K562 (cell line): ENCODE results near the gene SYNJ2. TPM values are rescaled to one million over a fixed set of nuclear protein-coding genes. Genes with fewer than 3 reads are reported as not detected.

ENCODE experiments used
- ATF1 ChIP-seq, 2 experiments: fragments of 450-650 bp in 1 of 2; IDR thresholded peaks; 2 replicates each; pipeline ENCODE4 v1.6.1; 2016; ENCODE audit warnings: missing compliant biosample characterization in 1 of 2, missing genetic modification characterization in 1 of 2
- BCOR ChIP-seq: fragments of 450-650 bp; IDR thresholded peaks from 2 replicates; pipeline ENCODE4 v1.6.1; 2016
- FOSL1 ChIP-seq: fragments of 200-800 bp; sonication (Bioruptor generic); conservative IDR thresholded peaks from 2 replicates; pipeline ENCODE4 v1.6.1; 2016; ENCODE audit warnings: missing genetic modification characterization, missing compliant biosample characterization
- KDM1A ChIP-seq, 2 experiments: fragments of 450-650 bp; IDR thresholded peaks; 2 replicates each; pipeline ENCODE4 v1.6.1; 2016; ENCODE audit warnings: mild to moderate bottlenecking in 2 of 2
- KDM5B ChIP-seq: fragments of 200-600 bp; sonication (generic); IDR thresholded peaks from 2 replicates; pipeline ENCODE4 v1.6.1; 2012; ENCODE audit warnings: low read depth, mild to moderate bottlenecking, moderate library complexity, low read length, control low read depth, inconsistent platforms; ENCODE audit not compliant: insufficient replicate concordance
- KLF6 ChIP-seq: fragments of 250-450 bp; sonication (Bioruptor Pico); IDR thresholded peaks from 2 replicates; pipeline ENCODE4 v1.4.0; 2020; ENCODE audit warnings: mild to moderate bottlenecking, moderate library complexity, borderline replicate concordance
- NFATC3 ChIP-seq: fragments of 450-650 bp; IDR thresholded peaks from 2 replicates; pipeline ENCODE4 v1.6.1; 2017; ENCODE audit warnings: mild to moderate bottlenecking
- PHB2 ChIP-seq: fragments of 450-650 bp; IDR thresholded peaks from 2 replicates; pipeline ENCODE4 v1.6.1; 2017; ENCODE audit warnings: low read depth
- POLR2H ChIP-seq: IDR thresholded peaks from 2 replicates; pipeline ENCODE4 v1.6.1; 2016; ENCODE audit warnings: missing genetic modification characterization, low read depth, mild to moderate bottlenecking, control low read depth, missing compliant biosample characterization, moderate library complexity
- SMARCA5 ChIP-seq: fragments of 450-650 bp; IDR thresholded peaks from 2 replicates; pipeline ENCODE4 v1.6.1; 2016
- TFAM ChIP-seq: fragments of 250-450 bp; sonication (Bioruptor Pico); conservative IDR thresholded peaks from 2 replicates; pipeline ENCODE4 v1.5.0; 2021; ENCODE audit warnings: mild to moderate bottlenecking, moderate library complexity
- ZNF124 ChIP-seq: sonication (generic); formaldehyde crosslinking; IDR thresholded peaks from 2 replicates; pipeline ENCODE4 v1.8.1; 2022; ENCODE audit warnings: missing genetic modification reagents
- polyA plus RNA-seq, 8 experiments: library from polyadenylated mRNA; depleted of rRNA in 4 of 8; stranded (reverse) in 5 of 8; unstranded in 3 of 8; fragments of >200 nt; fragmentation: Nextera tagmentation in 2 of 8; fragmentation: Illumina TruSeq in 1 of 8; extraction: Ambion mirVana in 2 of 8; extraction: Trizol in 1 of 8; gene quantifications; 2 replicates each; pipeline versions ENCODE4 v1.2.1 to v1.2.3, GENCODE V29; 2011 to 2014; ENCODE audit warnings: inconsistent platforms in 1 of 8, missing spikeins in 1 of 8
- total RNA-seq, 7 experiments: library from RNA; depleted of rRNA in 6 of 7; stranded (reverse); fragments of >200 nt in 6 of 7; fragmentation: Illumina TruSeq in 2 of 7; extraction: Trizol in 2 of 7; gene quantifications; 2 replicates each; pipeline versions ENCODE4 v1.2.1 to v1.2.3, GENCODE V29; 2011 to 2021; ENCODE audit warnings: low replicate concordance in 1 of 7
- TF ChIP-seq, protein P1 (sequence below): fragments of 250-450 bp; sonication (Bioruptor Pico); IDR thresholded peaks from 2 replicates; pipeline ENCODE4 v1.9.0; 2021; ENCODE audit warnings: mild to moderate bottlenecking
- TF ChIP-seq, protein P2 (sequence below), 2 experiments: fragments of 450-650 bp; formaldehyde crosslinking in 1 of 2; IDR thresholded peaks; 2 replicates each; pipeline versions ENCODE4 v1.4.0 to v1.6.1; 2014 to 2020; ENCODE audit warnings: mild to moderate bottlenecking in 2 of 2, borderline replicate concordance in 1 of 2, low read depth in 1 of 2
- TF ChIP-seq, protein P3 (sequence below): sonication (generic); formaldehyde crosslinking; IDR thresholded peaks from 2 replicates; pipeline ENCODE4 v1.4.0; 2020; ENCODE audit warnings: mild to moderate bottlenecking, missing genetic modification reagents
- TF ChIP-seq, protein P4 (sequence below): fragments of 250-450 bp; sonication (Bioruptor Pico); IDR thresholded peaks from 2 replicates; pipeline ENCODE4 v1.5.1; 2021; ENCODE audit warnings: mild to moderate bottlenecking
- TF ChIP-seq, protein P5 (sequence below): sonication (generic); formaldehyde crosslinking; IDR thresholded peaks from 2 replicates; pipeline ENCODE4 v1.8.0; 2022; ENCODE audit warnings: missing genetic modification reagents, mild to moderate bottlenecking, borderline replicate concordance

The SYNJ2 gene
- total and polyA plus RNA-seq, 9 of the 15 experiments (the other 6 are each of a cell fraction or from before 2014, with no cell fraction given) = 3.0 to 27.7 (median 17.8) TPM

DNA sequence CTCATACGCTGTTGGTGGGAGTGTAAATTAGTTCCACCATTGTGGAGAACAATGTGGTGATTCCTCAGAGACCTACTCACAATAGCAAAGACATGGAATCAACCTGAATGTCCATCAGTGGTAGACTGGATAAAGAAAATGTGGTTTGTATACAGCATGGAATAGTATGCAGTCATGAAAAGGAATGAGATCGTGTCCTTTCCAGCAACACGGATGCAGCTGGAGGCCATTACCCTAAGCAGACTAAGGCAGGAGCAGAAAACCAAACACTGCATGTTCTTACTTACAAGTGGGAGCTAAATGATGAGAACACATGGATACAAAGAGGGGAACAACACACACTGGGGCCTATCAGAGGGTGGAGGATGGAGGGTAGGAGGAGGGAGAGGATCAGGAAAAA lies 54.6 kb downstream of the SYNJ2 start (continued):
- no peak for TF ChIP-seq KLF6 (CRISPR knock-in tag)
- no peak for TF ChIP-seq ATF1 (CRISPR knock-in tag; IDR thresholded peaks at IDR 0.05)
- TF ChIP-seq ATF1 (tag; IDR thresholded peaks at IDR 0.05) = no peak
- TF ChIP-seq SMARCA5 = peak; percentile 70; the same call in 1 of the 2 replicates
- TF ChIP-seq KDM5B = no peak
- no peak for TF ChIP-seq PHB2
- TF ChIP-seq KDM1A (IDR thresholded peaks at IDR 0.05) = peak; percentile 44 to 66; a peak in 3 of 4 replicates
- no peak for TF ChIP-seq ZNF124 (CRISPR knock-in tag)
- TF ChIP-seq TFAM (CRISPR knock-in tag) = no peak
- peak; percentile 73 for TF ChIP-seq BCOR
- TF ChIP-seq FOSL1 = no peak
- TF ChIP-seq, protein P1, sequence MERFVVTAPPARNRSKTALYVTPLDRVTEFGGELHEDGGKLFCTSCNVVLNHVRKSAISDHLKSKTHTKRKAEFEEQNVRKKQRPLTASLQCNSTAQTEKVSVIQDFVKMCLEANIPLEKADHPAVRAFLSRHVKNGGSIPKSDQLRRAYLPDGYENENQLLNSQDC (CRISPR knock-in tag) = no peak
- TF ChIP-seq, protein P2, sequence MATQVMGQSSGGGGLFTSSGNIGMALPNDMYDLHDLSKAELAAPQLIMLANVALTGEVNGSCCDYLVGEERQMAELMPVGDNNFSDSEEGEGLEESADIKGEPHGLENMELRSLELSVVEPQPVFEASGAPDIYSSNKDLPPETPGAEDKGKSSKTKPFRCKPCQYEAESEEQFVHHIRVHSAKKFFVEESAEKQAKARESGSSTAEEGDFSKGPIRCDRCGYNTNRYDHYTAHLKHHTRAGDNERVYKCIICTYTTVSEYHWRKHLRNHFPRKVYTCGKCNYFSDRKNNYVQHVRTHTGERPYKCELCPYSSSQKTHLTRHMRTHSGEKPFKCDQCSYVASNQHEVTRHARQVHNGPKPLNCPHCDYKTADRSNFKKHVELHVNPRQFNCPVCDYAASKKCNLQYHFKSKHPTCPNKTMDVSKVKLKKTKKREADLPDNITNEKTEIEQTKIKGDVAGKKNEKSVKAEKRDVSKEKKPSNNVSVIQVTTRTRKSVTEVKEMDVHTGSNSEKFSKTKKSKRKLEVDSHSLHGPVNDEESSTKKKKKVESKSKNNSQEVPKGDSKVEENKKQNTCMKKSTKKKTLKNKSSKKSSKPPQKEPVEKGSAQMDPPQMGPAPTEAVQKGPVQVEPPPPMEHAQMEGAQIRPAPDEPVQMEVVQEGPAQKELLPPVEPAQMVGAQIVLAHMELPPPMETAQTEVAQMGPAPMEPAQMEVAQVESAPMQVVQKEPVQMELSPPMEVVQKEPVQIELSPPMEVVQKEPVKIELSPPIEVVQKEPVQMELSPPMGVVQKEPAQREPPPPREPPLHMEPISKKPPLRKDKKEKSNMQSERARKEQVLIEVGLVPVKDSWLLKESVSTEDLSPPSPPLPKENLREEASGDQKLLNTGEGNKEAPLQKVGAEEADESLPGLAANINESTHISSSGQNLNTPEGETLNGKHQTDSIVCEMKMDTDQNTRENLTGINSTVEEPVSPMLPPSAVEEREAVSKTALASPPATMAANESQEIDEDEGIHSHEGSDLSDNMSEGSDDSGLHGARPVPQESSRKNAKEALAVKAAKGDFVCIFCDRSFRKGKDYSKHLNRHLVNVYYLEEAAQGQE (IDR thresholded peaks at IDR 0.05; ENCODE audit: borderline replicate concordance) = no peak
- TF ChIP-seq, protein P2 (CRISPR knock-in tag; IDR thresholded peaks at IDR 0.05; ENCODE audit: low read depth) = no peak
- TF ChIP-seq, protein P3, sequence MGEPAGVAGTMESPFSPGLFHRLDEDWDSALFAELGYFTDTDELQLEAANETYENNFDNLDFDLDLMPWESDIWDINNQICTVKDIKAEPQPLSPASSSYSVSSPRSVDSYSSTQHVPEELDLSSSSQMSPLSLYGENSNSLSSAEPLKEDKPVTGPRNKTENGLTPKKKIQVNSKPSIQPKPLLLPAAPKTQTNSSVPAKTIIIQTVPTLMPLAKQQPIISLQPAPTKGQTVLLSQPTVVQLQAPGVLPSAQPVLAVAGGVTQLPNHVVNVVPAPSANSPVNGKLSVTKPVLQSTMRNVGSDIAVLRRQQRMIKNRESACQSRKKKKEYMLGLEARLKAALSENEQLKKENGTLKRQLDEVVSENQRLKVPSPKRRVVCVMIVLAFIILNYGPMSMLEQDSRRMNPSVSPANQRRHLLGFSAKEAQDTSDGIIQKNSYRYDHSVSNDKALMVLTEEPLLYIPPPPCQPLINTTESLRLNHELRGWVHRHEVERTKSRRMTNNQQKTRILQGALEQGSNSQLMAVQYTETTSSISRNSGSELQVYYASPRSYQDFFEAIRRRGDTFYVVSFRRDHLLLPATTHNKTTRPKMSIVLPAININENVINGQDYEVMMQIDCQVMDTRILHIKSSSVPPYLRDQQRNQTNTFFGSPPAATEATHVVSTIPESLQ (CRISPR knock-in tag) = no peak
- TF ChIP-seq, protein P4, sequence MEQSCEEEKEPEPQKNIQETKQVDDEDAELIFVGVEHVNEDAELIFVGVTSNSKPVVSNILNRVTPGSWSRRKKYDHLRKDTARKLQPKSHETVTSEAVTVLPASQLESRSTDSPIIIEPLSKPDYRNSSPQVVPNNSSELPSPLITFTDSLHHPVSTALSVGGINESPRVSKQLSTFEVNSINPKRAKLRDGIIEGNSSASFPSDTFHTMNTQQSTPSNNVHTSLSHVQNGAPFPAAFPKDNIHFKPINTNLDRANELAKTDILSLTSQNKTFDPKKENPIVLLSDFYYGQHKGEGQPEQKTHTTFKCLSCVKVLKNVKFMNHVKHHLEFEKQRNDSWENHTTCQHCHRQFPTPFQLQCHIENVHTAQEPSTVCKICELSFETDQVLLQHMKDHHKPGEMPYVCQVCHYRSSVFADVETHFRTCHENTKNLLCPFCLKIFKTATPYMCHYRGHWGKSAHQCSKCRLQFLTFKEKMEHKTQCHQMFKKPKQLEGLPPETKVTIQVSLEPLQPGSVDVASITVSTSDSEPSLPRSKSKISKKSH (CRISPR knock-in tag) = no peak
- TF ChIP-seq, protein P5, sequence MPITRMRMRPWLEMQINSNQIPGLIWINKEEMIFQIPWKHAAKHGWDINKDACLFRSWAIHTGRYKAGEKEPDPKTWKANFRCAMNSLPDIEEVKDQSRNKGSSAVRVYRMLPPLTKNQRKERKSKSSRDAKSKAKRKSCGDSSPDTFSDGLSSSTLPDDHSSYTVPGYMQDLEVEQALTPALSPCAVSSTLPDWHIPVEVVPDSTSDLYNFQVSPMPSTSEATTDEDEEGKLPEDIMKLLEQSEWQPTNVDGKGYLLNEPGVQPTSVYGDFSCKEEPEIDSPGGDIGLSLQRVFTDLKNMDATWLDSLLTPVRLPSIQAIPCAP = no peak
- no peak for TF ChIP-seq NFATC3
- no peak for TF ChIP-seq POLR2H (tag)
